DOHH2 (cell line): ENCODE data around the gene HOXA13.

ENCODE experiments used
- EZH2phosphoT487 ChIP-seq: fragments of 200-600 bp; sonication (generic); IDR thresholded peaks from 2 replicates; pipeline ENCODE4 v1.6.1; 2017; ENCODE audit warnings: borderline replicate concordance, mild to moderate bottlenecking, antibody characterized with exemption, low read length, moderate library complexity, mixed read lengths
- TF ChIP-seq, protein P1 (sequence below): fragments of 200-600 bp; sonication (generic); IDR thresholded peaks from one replicate; pipeline ENCODE4 v1.5.1; 2014; ENCODE audit warnings: antibody characterized with exemption, mild to moderate bottlenecking, low read depth, low read length; ENCODE audit not compliant: poor library complexity, severe bottlenecking

- TF ChIP-seq, protein P1, sequence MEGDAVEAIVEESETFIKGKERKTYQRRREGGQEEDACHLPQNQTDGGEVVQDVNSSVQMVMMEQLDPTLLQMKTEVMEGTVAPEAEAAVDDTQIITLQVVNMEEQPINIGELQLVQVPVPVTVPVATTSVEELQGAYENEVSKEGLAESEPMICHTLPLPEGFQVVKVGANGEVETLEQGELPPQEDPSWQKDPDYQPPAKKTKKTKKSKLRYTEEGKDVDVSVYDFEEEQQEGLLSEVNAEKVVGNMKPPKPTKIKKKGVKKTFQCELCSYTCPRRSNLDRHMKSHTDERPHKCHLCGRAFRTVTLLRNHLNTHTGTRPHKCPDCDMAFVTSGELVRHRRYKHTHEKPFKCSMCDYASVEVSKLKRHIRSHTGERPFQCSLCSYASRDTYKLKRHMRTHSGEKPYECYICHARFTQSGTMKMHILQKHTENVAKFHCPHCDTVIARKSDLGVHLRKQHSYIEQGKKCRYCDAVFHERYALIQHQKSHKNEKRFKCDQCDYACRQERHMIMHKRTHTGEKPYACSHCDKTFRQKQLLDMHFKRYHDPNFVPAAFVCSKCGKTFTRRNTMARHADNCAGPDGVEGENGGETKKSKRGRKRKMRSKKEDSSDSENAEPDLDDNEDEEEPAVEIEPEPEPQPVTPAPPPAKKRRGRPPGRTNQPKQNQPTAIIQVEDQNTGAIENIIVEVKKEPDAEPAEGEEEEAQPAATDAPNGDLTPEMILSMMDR, result no peak
- TF ChIP-seq EZH2phosphoT487, result no peak
Measured at GRCh38 chr7:27181795-27182275, 18.1 kb downstream of the HOXA13 start.
